Measurements from ENCODE around the gene LAMB3.

GRCh38 chr1:209609041-209609790, 43.0 kb downstream of the LAMB3 start:
- TF ChIP-seq EGR1 (IDR thresholded peaks at IDR 0.05; ENCODE audit: borderline replicate concordance in 1 of 2, low read depth in 2 of 2, low read length in 2 of 2) (no peak), EZH2 (IDR thresholded peaks at IDR 0.05; ENCODE audit: borderline replicate concordance, control insufficient read depth, low read depth, low read length) (no peak), RAD21 (IDR thresholded peaks at IDR 0.05; ENCODE audit: insufficient read depth, low read depth, low read length) (no peak)
